Epithelial cell of esophagus (primary cell): ENCODE results near the gene SNRNP40.
"Not testable (repeated sequence)": the region's sequence is repeated elsewhere in the genome, so short reads cannot be mapped to it uniquely, and the experiment has no call there.

Experiments used
- DNase-seq: peaks from one replicate; pipeline ENCODE4 v3.0.0; 2010; ENCODE audit warnings: low read depth
- H3K4me3 ChIP-seq: 2 replicates; pipeline ENCODE4 v1.5.1; 2011; ENCODE audit warnings: mild to moderate bottlenecking, low read length, control low read depth
- CTCF ChIP-seq: IDR thresholded peaks from 2 replicates; pipeline ENCODE4 v1.5.1; 2011; ENCODE audit warnings: low read depth, mild to moderate bottlenecking, low read length, control low read depth, inconsistent platforms; ENCODE audit not compliant: insufficient read depth; ENCODE audit errors: missing control alignments

The SNRNP40 gene

GRCh38 chr1:31302709-31303441, 6.3 kb upstream of the SNRNP40 start:
- no peak for DNase-seq
- TF ChIP-seq CTCF = no peak
- H3K4me3 ChIP-seq = no peak overlapping the region

GRCh38 chr1:31300193-31300592, 3.6 kb upstream of the SNRNP40 start:
- no peak for DNase-seq
- H3K4me3 ChIP-seq = no peak overlapping the region
- TF ChIP-seq CTCF = no peak

- DNase-seq = peak; percentile 39
- no peak for TF ChIP-seq CTCF
- no peak overlapping the region for H3K4me3 ChIP-seq
These were observed 2.8 kb upstream of the SNRNP40 start for GRCh38 chr1:31299365-31299764.

- peak; percentile 83 for DNase-seq
- no peak for TF ChIP-seq CTCF
- peak overlapping the region; percentile 63 for H3K4me3 ChIP-seq
These were observed 974 bp upstream of the SNRNP40 start for GRCh38 chr1:31297277-31298247.

GRCh38 chr1:31295874-31296485, 608 bp downstream of the SNRNP40 start:
- DNase-seq = no peak
- peak overlapping the region; percentile 63 for H3K4me3 ChIP-seq
- no peak for TF ChIP-seq CTCF

GRCh38 chr1:31289021-31289420, 7.6 kb downstream of the SNRNP40 start:
- TF ChIP-seq CTCF = no peak
- DNase-seq = no peak
- H3K4me3 ChIP-seq = no peak overlapping the region

GRCh38 chr1:31287791-31288190, 8.8 kb downstream of the SNRNP40 start:
- H3K4me3 ChIP-seq, DNase-seq: not testable (repeated sequence)

GRCh38 chr1:31282426-31282825, 14.2 kb downstream of the SNRNP40 start:
- not testable (repeated sequence) for DNase-seq, H3K4me3 ChIP-seq
